K562 (cell line): Measurements from ENCODE around the gene GAB2. TPM values are rescaled to one million over a fixed set of nuclear protein-coding genes. Genes with fewer than 3 reads are reported as not detected.
A peak's percentile ranks its signal among the peaks of the same experiment; 100 is the strongest.

Experiments
- BDP1 ChIP-seq: IDR thresholded peaks from 3 replicates; pipeline ENCODE4 v1.6.1; 2011; ENCODE audit not compliant: insufficient read length, insufficient read depth
- BRF2 ChIP-seq: IDR thresholded peaks from 3 replicates; pipeline ENCODE4 v1.6.1; 2011; ENCODE audit warnings: borderline replicate concordance, mild to moderate bottlenecking; ENCODE audit not compliant: insufficient read length, insufficient read depth
- C11orf30 ChIP-seq: fragments of 450-650 bp; IDR thresholded peaks from 2 replicates; pipeline ENCODE4 v1.6.1; 2016; ENCODE audit warnings: low read depth, mild to moderate bottlenecking
- FIP1L1 ChIP-seq: fragments of 200-400 bp; formaldehyde crosslinking; IDR thresholded peaks from 2 replicates; pipeline ENCODE4 v1.6.1; 2018; ENCODE audit warnings: mild to moderate bottlenecking, low read depth, low read length; ENCODE audit not compliant: poor library complexity, severe bottlenecking
- GABPB1 ChIP-seq: sonication (generic); formaldehyde crosslinking; IDR thresholded peaks from 2 replicates; pipeline ENCODE4 v1.8.0; 2022; ENCODE audit warnings: mild to moderate bottlenecking, missing genetic modification reagents
- LCOR ChIP-seq: sonication (generic); formaldehyde crosslinking; IDR thresholded peaks from 2 replicates; pipeline ENCODE4 v1.8.0; 2022; ENCODE audit warnings: mild to moderate bottlenecking, missing genetic modification reagents
- NUFIP1 ChIP-seq: fragments of 450-650 bp; IDR thresholded peaks from 2 replicates; pipeline ENCODE4 v1.6.1; 2018; ENCODE audit not compliant: partially characterized antibody
- POLR3G ChIP-seq: IDR thresholded peaks from 2 replicates; pipeline ENCODE4 v1.6.1; 2011; ENCODE audit not compliant: insufficient read length, insufficient replicate concordance; ENCODE audit errors: extremely low read depth
- TAF9B ChIP-seq: fragments of 450-650 bp; IDR thresholded peaks from 2 replicates; pipeline ENCODE4 v1.6.1; 2018; ENCODE audit warnings: mild to moderate bottlenecking; ENCODE audit not compliant: partially characterized antibody
- ZFPM2 ChIP-seq: fragments of 250-450 bp; sonication (Bioruptor Pico); IDR thresholded peaks from 2 replicates; pipeline ENCODE4 v1.5.1; 2022; ENCODE audit warnings: mild to moderate bottlenecking
- ZSCAN29 ChIP-seq: fragments of 450-650 bp; IDR thresholded peaks from 2 replicates; pipeline ENCODE4 v1.6.1; 2017
- polyA plus RNA-seq, 8 experiments: library from polyadenylated mRNA; depleted of rRNA in 4 of 8; stranded (reverse) in 5 of 8; unstranded in 3 of 8; fragments of >200 nt; fragmentation: Nextera tagmentation in 2 of 8; fragmentation: Illumina TruSeq in 1 of 8; extraction: Ambion mirVana in 2 of 8; extraction: Trizol in 1 of 8; gene quantifications; 2 replicates each; pipeline versions ENCODE4 v1.2.1 to v1.2.3, GENCODE V29; 2011 to 2014; ENCODE audit warnings: inconsistent platforms in 1 of 8, missing spikeins in 1 of 8
- total RNA-seq, 7 experiments: library from RNA; depleted of rRNA in 6 of 7; stranded (reverse); fragments of >200 nt in 6 of 7; fragmentation: Illumina TruSeq in 2 of 7; extraction: Trizol in 2 of 7; gene quantifications; 2 replicates each; pipeline versions ENCODE4 v1.2.1 to v1.2.3, GENCODE V29; 2011 to 2021; ENCODE audit warnings: low replicate concordance in 1 of 7
- TF ChIP-seq, protein P1 (sequence below): fragments of 200-400 bp; formaldehyde crosslinking; IDR thresholded peaks from 2 replicates; pipeline ENCODE4 v1.6.1; 2017; ENCODE audit warnings: mild to moderate bottlenecking, low read depth, low read length, moderate library complexity
- TF ChIP-seq, protein P2 (sequence below): fragments of 450-650 bp; IDR thresholded peaks from 2 replicates; pipeline ENCODE4 v1.6.1; 2016; ENCODE audit warnings: mild to moderate bottlenecking, moderate library complexity

The GAB2 gene
- total and polyA plus RNA-seq, 9 of the 15 experiments (the other 6 are each of a cell fraction or from before 2014, with no cell fraction given) = 2.3 to 35.2 (median 16.1) TPM

DNA sequence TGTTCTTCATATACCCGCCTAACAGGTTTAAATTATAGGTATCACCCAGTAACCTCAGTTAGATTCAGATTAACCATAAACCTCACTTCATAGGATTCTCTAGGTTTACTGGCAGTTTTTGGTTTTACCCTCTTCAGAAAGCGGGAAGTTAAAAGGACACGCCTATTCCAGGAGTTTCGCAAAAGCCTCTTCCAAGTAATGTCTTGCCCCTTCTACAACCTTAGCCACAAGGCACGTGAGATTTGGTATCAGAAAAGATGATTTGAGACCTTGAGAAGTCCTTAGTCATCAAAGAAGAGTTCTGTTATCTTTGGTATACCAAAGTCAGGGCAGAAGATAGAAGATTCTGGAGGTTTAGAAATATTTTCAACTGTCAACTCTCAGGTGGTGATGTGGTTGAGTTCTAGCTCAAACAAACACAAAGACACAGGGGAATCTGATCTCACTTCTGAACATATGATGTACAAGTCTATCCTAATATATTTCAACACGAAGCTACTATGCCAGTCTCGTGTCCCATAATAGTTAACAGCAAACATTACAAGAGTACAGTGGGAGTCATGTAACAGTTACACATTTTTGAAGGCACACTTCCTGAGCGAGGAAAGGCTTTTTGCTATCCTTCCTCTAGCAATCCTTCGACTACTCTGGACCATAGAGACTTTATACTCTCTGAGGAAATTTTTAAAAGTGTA, 125.4 kb downstream of the GAB2 start (continued):
- TF ChIP-seq BRF2 = no peak
- peak; percentile 97 for TF ChIP-seq C11orf30
- TF ChIP-seq, protein P1, sequence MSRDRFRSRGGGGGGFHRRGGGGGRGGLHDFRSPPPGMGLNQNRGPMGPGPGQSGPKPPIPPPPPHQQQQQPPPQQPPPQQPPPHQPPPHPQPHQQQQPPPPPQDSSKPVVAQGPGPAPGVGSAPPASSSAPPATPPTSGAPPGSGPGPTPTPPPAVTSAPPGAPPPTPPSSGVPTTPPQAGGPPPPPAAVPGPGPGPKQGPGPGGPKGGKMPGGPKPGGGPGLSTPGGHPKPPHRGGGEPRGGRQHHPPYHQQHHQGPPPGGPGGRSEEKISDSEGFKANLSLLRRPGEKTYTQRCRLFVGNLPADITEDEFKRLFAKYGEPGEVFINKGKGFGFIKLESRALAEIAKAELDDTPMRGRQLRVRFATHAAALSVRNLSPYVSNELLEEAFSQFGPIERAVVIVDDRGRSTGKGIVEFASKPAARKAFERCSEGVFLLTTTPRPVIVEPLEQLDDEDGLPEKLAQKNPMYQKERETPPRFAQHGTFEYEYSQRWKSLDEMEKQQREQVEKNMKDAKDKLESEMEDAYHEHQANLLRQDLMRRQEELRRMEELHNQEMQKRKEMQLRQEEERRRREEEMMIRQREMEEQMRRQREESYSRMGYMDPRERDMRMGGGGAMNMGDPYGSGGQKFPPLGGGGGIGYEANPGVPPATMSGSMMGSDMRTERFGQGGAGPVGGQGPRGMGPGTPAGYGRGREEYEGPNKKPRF = no peak
- no peak for TF ChIP-seq NUFIP1
- no peak for TF ChIP-seq BDP1
- no peak for TF ChIP-seq ZSCAN29
- TF ChIP-seq, protein P2, sequence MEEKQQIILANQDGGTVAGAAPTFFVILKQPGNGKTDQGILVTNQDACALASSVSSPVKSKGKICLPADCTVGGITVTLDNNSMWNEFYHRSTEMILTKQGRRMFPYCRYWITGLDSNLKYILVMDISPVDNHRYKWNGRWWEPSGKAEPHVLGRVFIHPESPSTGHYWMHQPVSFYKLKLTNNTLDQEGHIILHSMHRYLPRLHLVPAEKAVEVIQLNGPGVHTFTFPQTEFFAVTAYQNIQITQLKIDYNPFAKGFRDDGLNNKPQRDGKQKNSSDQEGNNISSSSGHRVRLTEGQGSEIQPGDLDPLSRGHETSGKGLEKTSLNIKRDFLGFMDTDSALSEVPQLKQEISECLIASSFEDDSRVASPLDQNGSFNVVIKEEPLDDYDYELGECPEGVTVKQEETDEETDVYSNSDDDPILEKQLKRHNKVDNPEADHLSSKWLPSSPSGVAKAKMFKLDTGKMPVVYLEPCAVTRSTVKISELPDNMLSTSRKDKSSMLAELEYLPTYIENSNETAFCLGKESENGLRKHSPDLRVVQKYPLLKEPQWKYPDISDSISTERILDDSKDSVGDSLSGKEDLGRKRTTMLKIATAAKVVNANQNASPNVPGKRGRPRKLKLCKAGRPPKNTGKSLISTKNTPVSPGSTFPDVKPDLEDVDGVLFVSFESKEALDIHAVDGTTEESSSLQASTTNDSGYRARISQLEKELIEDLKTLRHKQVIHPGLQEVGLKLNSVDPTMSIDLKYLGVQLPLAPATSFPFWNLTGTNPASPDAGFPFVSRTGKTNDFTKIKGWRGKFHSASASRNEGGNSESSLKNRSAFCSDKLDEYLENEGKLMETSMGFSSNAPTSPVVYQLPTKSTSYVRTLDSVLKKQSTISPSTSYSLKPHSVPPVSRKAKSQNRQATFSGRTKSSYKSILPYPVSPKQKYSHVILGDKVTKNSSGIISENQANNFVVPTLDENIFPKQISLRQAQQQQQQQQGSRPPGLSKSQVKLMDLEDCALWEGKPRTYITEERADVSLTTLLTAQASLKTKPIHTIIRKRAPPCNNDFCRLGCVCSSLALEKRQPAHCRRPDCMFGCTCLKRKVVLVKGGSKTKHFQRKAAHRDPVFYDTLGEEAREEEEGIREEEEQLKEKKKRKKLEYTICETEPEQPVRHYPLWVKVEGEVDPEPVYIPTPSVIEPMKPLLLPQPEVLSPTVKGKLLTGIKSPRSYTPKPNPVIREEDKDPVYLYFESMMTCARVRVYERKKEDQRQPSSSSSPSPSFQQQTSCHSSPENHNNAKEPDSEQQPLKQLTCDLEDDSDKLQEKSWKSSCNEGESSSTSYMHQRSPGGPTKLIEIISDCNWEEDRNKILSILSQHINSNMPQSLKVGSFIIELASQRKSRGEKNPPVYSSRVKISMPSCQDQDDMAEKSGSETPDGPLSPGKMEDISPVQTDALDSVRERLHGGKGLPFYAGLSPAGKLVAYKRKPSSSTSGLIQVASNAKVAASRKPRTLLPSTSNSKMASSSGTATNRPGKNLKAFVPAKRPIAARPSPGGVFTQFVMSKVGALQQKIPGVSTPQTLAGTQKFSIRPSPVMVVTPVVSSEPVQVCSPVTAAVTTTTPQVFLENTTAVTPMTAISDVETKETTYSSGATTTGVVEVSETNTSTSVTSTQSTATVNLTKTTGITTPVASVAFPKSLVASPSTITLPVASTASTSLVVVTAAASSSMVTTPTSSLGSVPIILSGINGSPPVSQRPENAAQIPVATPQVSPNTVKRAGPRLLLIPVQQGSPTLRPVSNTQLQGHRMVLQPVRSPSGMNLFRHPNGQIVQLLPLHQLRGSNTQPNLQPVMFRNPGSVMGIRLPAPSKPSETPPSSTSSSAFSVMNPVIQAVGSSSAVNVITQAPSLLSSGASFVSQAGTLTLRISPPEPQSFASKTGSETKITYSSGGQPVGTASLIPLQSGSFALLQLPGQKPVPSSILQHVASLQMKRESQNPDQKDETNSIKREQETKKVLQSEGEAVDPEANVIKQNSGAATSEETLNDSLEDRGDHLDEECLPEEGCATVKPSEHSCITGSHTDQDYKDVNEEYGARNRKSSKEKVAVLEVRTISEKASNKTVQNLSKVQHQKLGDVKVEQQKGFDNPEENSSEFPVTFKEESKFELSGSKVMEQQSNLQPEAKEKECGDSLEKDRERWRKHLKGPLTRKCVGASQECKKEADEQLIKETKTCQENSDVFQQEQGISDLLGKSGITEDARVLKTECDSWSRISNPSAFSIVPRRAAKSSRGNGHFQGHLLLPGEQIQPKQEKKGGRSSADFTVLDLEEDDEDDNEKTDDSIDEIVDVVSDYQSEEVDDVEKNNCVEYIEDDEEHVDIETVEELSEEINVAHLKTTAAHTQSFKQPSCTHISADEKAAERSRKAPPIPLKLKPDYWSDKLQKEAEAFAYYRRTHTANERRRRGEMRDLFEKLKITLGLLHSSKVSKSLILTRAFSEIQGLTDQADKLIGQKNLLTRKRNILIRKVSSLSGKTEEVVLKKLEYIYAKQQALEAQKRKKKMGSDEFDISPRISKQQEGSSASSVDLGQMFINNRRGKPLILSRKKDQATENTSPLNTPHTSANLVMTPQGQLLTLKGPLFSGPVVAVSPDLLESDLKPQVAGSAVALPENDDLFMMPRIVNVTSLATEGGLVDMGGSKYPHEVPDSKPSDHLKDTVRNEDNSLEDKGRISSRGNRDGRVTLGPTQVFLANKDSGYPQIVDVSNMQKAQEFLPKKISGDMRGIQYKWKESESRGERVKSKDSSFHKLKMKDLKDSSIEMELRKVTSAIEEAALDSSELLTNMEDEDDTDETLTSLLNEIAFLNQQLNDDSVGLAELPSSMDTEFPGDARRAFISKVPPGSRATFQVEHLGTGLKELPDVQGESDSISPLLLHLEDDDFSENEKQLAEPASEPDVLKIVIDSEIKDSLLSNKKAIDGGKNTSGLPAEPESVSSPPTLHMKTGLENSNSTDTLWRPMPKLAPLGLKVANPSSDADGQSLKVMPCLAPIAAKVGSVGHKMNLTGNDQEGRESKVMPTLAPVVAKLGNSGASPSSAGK = peak; percentile 88
- TF ChIP-seq TAF9B = peak; percentile 81
- TF ChIP-seq ZFPM2 (CRISPR knock-in tag) = no peak
- 0 out of 2 replicates have a peak, but pooled peaks have one; percentile 81 for TF ChIP-seq LCOR
- TF ChIP-seq FIP1L1 = no peak
- no peak for TF ChIP-seq GABPB1
- no peak for TF ChIP-seq POLR3G
